ENCODE results near the gene COPS4. TPM values are rescaled to one million over a fixed set of nuclear protein-coding genes. Genes with fewer than 3 reads are reported as not detected.

The COPS4 gene
- total and polyA plus RNA-seq, 11 donors: 13.0 to 67.2 (median 54.5) TPM

GRCh38 chr4:83089410-83090157, 54.6 kb downstream of the COPS4 start:
- DNase-seq: no peak
- Histone ChIP-seq H3K36me3 (peaks cover 0 to 16% (median 0%) of the 10 kb centered on the region in 9 donors), H3K4me1 (no peaks in the 10 kb centered on the region), H3K27me3 (peaks cover 0 to 7% (median 0%) of the 10 kb centered on the region in 9 donors), H3K4me3 (no peak overlapping the region), H3K9me3 (no peaks in the 10 kb centered on the region), H3K27ac (no peak overlapping the region)
- ATAC-seq: no peak
- intact Hi-C loops (cut with DNase I): no loop called here
- WGBS, 4 donors: 74 to 89% (median 81%) methylated on average over 2 of the region's 2 CpGs
- no peak for TF ChIP-seq POLR2A (IDR thresholded peaks at IDR 0.05)
- TF ChIP-seq CTCF (IDR thresholded peaks at IDR 0.05): no peak

GRCh38 chr4:83093060-83093640, 58.2 kb downstream of the COPS4 start:
- Histone ChIP-seq H3K27ac (no peak overlapping the region), H3K9me3 (no peaks in the 10 kb centered on the region), H3K36me3 (peaks cover 0 to 17% (median 0%) of the 10 kb centered on the region in 9 donors), H3K27me3 (peaks cover 0 to 11% (median 0%) of the 10 kb centered on the region in 9 donors), H3K4me1 (no peaks in the 10 kb centered on the region), H3K4me3 (no peak overlapping the region)
- intact Hi-C loops (cut with DNase I): no loop called here
- WGBS, 4 donors: 52 to 68% (median 58%) methylated on average over 6 of the region's 6 CpGs
- ATAC-seq (no peak), DNase-seq (no peak)
- TF ChIP-seq CTCF (IDR thresholded peaks at IDR 0.05) (no peak), POLR2A (IDR thresholded peaks at IDR 0.05) (no peak)

- no peak overlapping the region for H3K4me3 ChIP-seq
- no peaks in the 10 kb centered on the region for H3K9me3 ChIP-seq
- TF ChIP-seq POLR2A (IDR thresholded peaks at IDR 0.05) (no peak), CTCF (IDR thresholded peaks at IDR 0.05) (no peak)
- intact Hi-C loops (cut with DNase I): no loop called here
- 74 to 80% (median 75%) methylated on average over 2 of the region's 2 CpGs for WGBS, 4 donors
- H3K36me3 ChIP-seq: peaks cover 0 to 17% (median 0%) of the 10 kb centered on the region in 9 donors
- H3K27me3 ChIP-seq: peaks cover 0 to 11% (median 0%) of the 10 kb centered on the region in 9 donors
- no peak overlapping the region for H3K27ac ChIP-seq
- ATAC-seq (no peak), DNase-seq (no peak)
- H3K4me1 ChIP-seq: no peaks in the 10 kb centered on the region
Measured at GRCh38 chr4:83096397-83096796, 61.4 kb downstream of the COPS4 start.

GRCh38 chr4:83104991-83105390, 70.0 kb downstream of the COPS4 start:
- Histone ChIP-seq H3K4me3 (no peak overlapping the region), H3K27ac (no peak overlapping the region), H3K9me3 (no peaks in the 10 kb centered on the region), H3K4me1 (peaks cover 0 to 10% (median 2%) of the 10 kb centered on the region in 12 donors), H3K36me3 (peaks cover 0 to 11% (median 0%) of the 10 kb centered on the region in 9 donors), H3K27me3 (peaks cover 0 to 8% (median 0%) of the 10 kb centered on the region in 9 donors)
- intact Hi-C loops (cut with DNase I): no loop called here
- TF ChIP-seq POLR2A (IDR thresholded peaks at IDR 0.05) (no peak), CTCF (IDR thresholded peaks at IDR 0.05) (no peak)
- ATAC-seq (no peak), DNase-seq (no peak)
- 90 to 94% (median 92%) methylated on average over 7 of the region's 7 CpGs for WGBS, 4 donors

Data from heart left ventricle (tissue), 16 donors.